Activated T-cell treated with anti-CD3 and anti-CD28 coated beads for 48 hours (primary cell): ENCODE results near the gene CHST11.
A peak's percentile ranks its signal among the peaks of the same experiment; 100 is the strongest.
"Not testable (repeated sequence)": the region's sequence is repeated elsewhere in the genome, so short reads cannot be mapped to it uniquely, and the experiment has no call there.

Source experiments
- DNase-seq: peaks from one replicate; pipeline ENCODE4 v3.0.0-alpha.2; 2020; ENCODE audit warnings: low read depth

CHST11 gene

DNA sequence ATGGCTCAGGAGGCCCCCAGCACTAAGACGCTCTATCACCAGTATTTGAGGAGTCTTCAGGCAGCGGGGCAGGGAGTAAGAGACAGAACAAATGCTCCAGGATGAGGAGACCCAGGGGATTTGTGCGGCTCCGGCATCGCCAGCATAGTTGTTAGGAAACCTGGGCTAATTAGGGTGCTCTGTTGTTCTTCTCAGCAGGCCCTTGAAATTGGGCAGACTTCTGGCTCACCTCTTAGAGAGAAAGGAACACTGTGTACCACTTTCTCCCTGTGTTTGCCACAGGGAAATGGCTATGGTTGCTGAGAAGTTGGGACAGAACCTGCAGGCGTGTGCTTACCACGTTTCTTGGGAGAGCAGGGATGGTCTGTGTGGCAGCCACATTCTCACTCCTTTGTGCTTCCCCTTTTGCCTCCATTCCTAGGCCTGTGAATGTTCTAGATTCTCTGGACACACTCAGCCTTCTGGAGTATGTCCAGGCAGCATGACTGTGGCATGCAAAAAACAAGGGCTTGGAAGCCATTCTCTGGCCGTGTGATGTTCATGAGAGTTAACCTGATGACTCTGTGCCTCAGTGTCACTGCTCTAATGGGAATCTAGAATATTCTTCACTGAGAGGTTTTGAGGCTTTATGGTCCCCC, 109.0 kb downstream of the CHST11 start:
- no peak for DNase-seq

GRCh38 chr12:104566244-104566993, 109.7 kb downstream of the CHST11 start:
- DNase-seq, result peak; percentile 35

GRCh38 chr12:104567832-104568486, 111.2 kb downstream of the CHST11 start:
- no peak for DNase-seq

DNA sequence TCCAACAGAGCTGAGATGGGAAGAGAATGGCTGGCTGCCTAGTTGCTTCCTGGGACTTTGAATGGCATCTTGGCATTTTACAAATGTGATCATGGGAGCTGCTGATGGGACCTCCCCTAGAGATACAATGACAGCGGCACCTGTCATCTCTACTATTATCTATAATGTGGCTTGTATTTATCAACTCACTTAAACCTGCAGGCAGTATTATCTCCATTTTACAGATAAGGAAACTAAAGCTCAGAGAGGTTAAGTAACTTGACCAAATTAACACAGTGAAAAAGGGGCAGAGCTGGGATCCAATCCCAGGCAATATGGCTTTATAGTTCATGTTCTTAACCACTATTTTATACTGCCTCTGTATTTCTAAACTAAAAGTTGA, 111.7 kb downstream of the CHST11 start:
- DNase-seq, result no peak

- DNase-seq, result no peak
Observed at GRCh38 chr12:104568935-104569334, 112.2 kb downstream of the CHST11 start.

DNA sequence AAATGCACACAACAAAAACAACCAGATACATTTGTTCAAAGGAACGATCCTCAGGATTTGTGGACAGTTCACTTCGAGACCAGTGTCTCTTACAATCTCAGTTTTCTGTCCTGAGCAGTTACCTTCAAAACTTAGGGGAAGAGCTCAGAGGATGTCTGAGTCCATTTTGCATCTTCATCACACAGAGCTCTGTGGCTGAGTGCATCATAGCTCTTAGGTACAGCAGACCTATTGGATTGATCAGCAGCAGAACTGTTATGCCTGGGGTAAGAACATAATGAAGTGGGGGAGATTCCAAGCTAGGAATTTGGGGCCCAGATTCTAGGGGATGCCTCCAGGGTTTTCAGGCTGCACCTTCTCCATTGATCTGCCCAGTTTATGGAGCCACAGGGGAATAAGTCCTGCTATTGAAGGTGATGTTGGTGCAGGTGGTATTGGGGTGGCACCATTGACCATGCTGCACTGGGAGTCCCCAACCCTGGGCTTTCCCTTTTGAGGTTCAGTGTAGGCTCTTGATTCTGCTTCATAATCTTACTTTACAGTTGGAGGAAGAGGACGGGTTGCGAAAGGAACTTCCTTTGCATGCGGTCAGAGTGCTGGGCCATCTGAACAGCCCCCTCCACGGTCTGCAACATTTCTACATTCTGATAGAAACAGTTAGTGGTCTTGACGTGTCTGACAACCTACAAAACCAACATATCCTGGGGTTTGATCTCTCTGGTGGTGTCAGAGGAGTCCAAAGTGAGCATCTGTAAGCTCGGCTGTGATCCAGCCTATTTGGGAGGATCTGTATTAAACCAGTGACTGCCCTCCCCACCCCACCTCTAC, 112.8 kb downstream of the CHST11 start:
- DNase-seq, result no peak

- DNase-seq, result no peak
Observed at GRCh38 chr12:104570174-104570907, 113.6 kb downstream of the CHST11 start.

DNA sequence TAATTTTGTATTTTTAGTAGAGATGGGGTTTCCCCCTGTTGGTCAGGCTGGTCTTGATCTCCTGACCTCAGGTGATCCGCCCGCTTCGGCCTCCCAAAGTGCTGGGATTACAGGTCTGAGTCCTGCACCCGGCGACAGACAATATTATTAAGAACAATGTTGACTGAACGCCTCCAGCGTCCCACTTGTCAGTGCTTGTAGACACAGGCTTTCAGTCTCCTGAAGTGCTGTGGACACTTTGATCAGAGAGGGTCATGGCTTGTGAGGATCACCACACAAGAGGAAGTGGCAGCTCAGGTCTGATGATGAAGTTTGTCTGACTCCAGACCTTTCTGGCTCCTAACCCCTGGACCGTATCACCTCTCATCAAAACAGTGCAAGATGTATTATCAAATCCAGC, 114.6 kb downstream of the CHST11 start:
- DNase-seq, result no peak

GRCh38 chr12:104574353-104574752, 117.6 kb downstream of the CHST11 start:
- DNase-seq, result not testable (repeated sequence)

- not testable (repeated sequence) for DNase-seq
Observed at GRCh38 chr12:104574758-104575157, 118.0 kb downstream of the CHST11 start.

DNA sequence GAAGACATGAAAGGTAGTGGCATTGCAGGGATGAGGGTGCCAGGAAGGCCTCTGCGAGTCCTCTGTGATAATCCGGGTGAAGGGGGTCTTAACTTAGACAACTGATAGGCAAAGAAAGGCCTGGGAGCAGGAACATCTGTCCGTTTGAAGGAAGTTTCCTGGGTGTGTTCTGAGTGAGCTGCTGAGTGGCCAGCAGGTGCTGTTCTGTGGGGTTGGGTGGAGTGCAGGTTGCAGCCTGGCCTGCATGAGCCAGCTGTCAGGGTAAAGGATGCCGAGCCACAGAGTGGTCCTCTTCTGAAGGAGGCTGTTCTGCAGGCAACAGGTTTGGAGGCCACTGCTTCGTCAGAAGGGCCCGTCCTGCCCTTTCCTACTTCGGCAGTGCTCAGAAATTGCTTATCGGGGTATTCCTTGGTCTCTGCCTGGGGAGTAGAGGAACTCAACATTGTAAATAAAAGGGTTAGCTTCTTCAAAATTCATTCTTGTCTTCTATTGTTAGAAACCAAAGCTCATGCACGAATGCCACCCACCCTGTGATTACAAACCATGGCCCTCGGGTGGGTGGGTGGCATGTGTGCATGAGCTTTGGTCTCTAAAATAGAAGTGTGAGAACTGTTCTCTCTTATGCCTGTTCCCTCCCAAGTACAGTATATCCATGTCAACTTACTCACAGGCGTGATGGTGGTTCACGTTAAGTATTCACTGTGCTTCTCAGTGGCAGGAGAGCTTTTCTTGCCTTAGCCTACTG, 118.9 kb downstream of the CHST11 start:
- DNase-seq, result no peak

- DNase-seq, result no peak
Observed at GRCh38 chr12:104576187-104576778, 119.5 kb downstream of the CHST11 start.

DNA sequence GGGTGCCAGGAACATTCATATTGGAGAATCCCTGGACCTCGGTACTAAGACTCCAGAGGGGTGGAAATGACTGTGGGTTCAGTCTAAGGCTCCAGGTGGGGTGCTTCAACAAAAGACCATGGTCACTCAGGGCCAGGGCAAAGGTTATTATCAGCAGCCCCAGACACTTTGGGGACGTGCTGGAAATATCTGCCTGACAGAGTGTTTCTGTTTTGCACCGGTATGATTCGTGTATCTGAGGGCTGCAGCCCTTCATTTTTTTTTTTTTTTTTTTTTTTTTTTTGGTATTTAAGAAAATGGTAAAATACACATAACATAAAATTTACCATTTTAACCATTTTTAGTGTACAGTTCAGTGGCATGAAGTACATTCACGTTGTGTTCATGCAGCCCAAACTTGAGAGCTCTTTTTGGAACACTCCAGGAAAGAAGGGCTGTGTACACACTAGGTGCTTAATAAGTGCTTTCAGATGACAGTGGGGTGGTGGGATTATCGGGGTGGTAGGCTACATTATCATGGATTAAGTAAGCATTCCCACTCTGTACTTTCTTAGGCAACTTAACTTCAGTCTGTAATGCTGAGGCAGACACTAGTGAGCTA, 120.3 kb downstream of the CHST11 start:
- no peak for DNase-seq

DNA sequence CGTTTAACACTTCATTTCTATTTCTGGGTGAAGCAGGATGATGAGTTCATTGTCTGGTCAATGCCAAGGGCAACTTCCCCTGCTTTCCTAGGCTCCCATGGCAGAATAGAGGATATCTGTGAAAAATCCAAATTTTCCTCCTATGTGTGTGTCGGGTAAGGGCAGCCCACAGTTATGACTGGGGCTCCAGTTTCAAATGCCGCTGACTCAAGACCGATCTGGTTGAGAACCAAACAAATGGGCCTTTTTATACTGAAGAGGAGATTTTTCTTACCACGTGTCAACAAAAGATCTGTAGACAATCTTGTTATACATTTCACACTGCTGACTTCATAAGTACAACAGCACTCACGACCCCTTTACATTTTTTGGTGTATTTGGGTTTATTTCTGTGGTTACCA, 120.8 kb downstream of the CHST11 start:
- no peak for DNase-seq

- peak; percentile 43 for DNase-seq
Observed at GRCh38 chr12:104578453-104578852, 121.7 kb downstream of the CHST11 start.

- DNase-seq, result no peak
Observed at GRCh38 chr12:104579718-104580495, 123.2 kb downstream of the CHST11 start.

DNA sequence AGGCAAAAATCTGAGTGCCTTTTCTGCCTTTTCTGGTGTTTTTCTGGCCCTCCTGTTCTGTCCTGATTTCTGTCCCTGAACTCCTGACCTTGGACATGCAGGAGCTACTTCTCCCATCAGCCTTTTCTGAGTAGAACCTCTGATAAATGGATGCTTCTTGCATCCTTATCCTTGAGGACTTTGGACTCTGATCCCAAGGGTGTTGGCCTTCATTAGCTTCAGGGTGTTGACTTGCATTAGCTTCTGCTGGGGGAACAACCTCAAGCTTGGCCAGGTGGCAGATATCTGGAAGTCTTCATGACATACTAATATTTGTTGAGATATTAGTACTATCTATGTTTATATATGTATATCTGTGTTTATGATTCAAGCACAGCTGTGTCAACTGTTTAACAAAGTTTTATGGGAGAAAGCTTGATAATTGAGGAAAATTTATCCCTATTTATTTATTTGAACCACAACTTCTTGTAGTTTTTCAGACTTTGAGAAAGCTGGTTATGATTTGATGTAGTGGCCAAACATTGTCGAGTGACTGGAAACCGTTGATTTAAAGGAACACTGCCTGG, 124.3 kb downstream of the CHST11 start:
- no peak for DNase-seq

GRCh38 chr12:104582739-104583138, 126.0 kb downstream of the CHST11 start:
- no peak for DNase-seq

- no peak for DNase-seq
Observed at GRCh38 chr12:104583301-104583700, 126.6 kb downstream of the CHST11 start.
